Spleen (tissue), 11 donors: ENCODE results near the gene TMEM147. TPM values are rescaled to one million over a fixed set of nuclear protein-coding genes. Genes with fewer than 3 reads are reported as not detected.

Experiments
- DNase-seq: peaks from one replicate; pipeline ENCODE4 v3.0.0-alpha.2; 2020
- H3K27ac ChIP-seq, 8 donors: fragments of 200-600 bp; sonication (generic) in 7 of 8; 1 replicate in 4 of 8; 2 replicates in 4 of 8; pipeline versions ENCODE4 v1.5.0 to v1.8.0; 2016 to 2021; ENCODE audit warnings: inconsistent platforms in 4 of 8, mild to moderate bottlenecking in 4 of 8, moderate library complexity in 1 of 8
- H3K27me3 ChIP-seq, 7 donors: fragments of 200-600 bp; sonication (generic) in 6 of 7; replicated peaks in 1 of 7; 1 replicate in 4 of 7; 2 replicates in 3 of 7; pipeline versions ENCODE4 v1.5.0 to v1.8.0; 2016 to 2021; ENCODE audit warnings: inconsistent platforms in 3 of 7, mild to moderate bottlenecking in 1 of 7
- H3K36me3 ChIP-seq, 6 donors: fragments of 200-600 bp; sonication (generic) in 5 of 6; 1 replicate in 4 of 6; 2 replicates in 2 of 6; pipeline versions ENCODE4 v1.5.0 to v1.8.0; 2016 to 2021; ENCODE audit warnings: inconsistent platforms in 2 of 6
- H3K4me1 ChIP-seq, 6 donors: fragments of 200-600 bp; sonication (generic) in 5 of 6; 1 replicate in 3 of 6; 2 replicates in 3 of 6; pipeline versions ENCODE4 v1.5.0 to v1.8.0; 2016 to 2021; ENCODE audit warnings: inconsistent platforms in 3 of 6
- H3K4me3 ChIP-seq, 8 donors: fragments of 200-600 bp; sonication (generic) in 7 of 8; 1 replicate in 4 of 8; 2 replicates in 4 of 8; pipeline versions ENCODE4 v1.5.0 to v1.8.0; 2016 to 2021; ENCODE audit warnings: inconsistent platforms in 4 of 8, mild to moderate bottlenecking in 4 of 8, moderate library complexity in 2 of 8
- H3K9me3 ChIP-seq, 8 donors: fragments of 200-600 bp; sonication (generic) in 7 of 8; 1 replicate in 4 of 8; 2 replicates in 4 of 8; pipeline versions ENCODE4 v1.5.0 to v1.8.0; 2016 to 2021; ENCODE audit warnings: inconsistent platforms in 4 of 8
- CTCF ChIP-seq, 11 experiments: fragments of 200-600 bp in 7 of 11; fragments of 450-650 bp in 4 of 11; sonication (generic) in 4 of 11; IDR thresholded peaks in 8 of 11; conservative IDR thresholded peaks in 3 of 11; 1 replicate in 7 of 11; 2 replicates in 4 of 11; pipeline versions ENCODE4 v1.4.0 to v1.8.0; 2016 to 2021; ENCODE audit warnings: antibody characterized with exemption in 11 of 11, inconsistent platforms in 4 of 11, mild to moderate bottlenecking in 1 of 11
- POLR2A ChIP-seq, 3 donors: fragments of 450-650 bp; IDR thresholded peaks; one replicate each; pipeline ENCODE4 v1.5.1; 2017; ENCODE audit warnings: antibody characterized with exemption in 3 of 3, mild to moderate bottlenecking in 1 of 3
- POLR2AphosphoS5 ChIP-seq, 3 donors: sonication (generic); formaldehyde crosslinking; IDR thresholded peaks; one replicate each; pipeline ENCODE4 v1.5.1; 2017; ENCODE audit warnings: antibody characterized with exemption in 3 of 3
- WGBS, 5 donors: extraction: QIAGEN DNeasy Blood & Tissue Kit in 3 of 5; methylation state at CpG; one replicate each; pipeline versions ENCODE4 v1.1.5 to v1.1.7; 2013 to 2018; 5-methylcytosine and 5-hydroxymethylcytosine counted together
- intact Hi-C: fragments of 100-400 bp; cut with DNase I; formaldehyde crosslinking; loops from one replicate; pipeline ENCODE4 v1.15.0; 2023; ENCODE audit warnings: low total_unique reads
- polyA plus RNA-seq, 3 donors: library from polyadenylated mRNA; stranded (reverse); fragments of 200-250 nt; gene quantifications; one replicate each; pipeline ENCODE4 v1.2.1, GENCODE V29; 2013
- total RNA-seq, 7 donors: library from RNA; depleted of rRNA in 3 of 7; stranded (reverse); fragments of >200 nt in 3 of 7; fragmentation: NEBNext Ultra II Directional in 4 of 7; extraction: Animal tissue kit (Norgen Biotek cat#: 25700) in 4 of 7; gene quantifications; one replicate each; pipeline versions ENCODE4 v1.1.0 to v1.2.1, GENCODE V29; 2016 to 2021
- donor health status: healthy with polysubstance abuse.
- donor health status: DM: no; HTN: no; CAD: no; lungs with moderate emphysema.
- donor health status: DM: no; HTN: no; CAD: no.
- donor health status: Bipolar disorder and iron deficiency.
- donor health status: healthy.
- donor health status: DM: no; HTN: no; CAD: no.
- donor health status: DM: yes; HTN: yes; CAD: no.

The TMEM147 gene
- total and polyA plus RNA-seq, 10 donors = 47.6 to 88.7 (median 56.3) TPM

GRCh38 chr19:35498984-35499527 lies 46.4 kb upstream of the TMEM147 start:
- TF ChIP-seq POLR2AphosphoS5 (IDR thresholded peaks at IDR 0.05) (no peak), POLR2A (IDR thresholded peaks at IDR 0.05) (no peak)
- intact Hi-C loops = loop anchor here (10.0 kb wide), 1 partner anchor 144 kb away; the partner anchor contains the start of gene FFAR3
- WGBS, 5 donors = 64 to 84% (median 76%) methylated on average over 8 to 9 of the region's 9 CpGs

DNA sequence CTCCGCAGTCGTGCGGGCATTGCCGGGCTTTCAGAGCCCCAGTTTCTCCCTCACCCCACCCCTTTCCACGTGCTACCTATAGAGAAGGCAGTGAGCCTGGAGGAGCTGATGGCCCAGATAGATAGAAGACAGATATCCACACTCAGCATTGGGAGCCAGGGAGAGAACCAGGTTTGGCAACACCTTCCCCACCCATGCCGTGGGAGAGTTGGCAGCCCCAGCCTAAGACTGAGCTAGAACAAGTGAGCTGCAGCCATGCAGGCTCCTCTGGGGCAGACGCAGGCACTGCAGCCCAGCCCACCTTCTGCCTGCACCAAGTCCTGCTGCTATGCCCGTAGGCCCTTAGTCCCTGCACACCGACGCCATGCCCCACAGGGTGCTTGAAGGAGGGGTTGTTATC lies 44.8 kb upstream of the TMEM147 start:
- WGBS, 5 donors = 83 to 91% (median 89%) methylated on average over 9 to 10 of the region's 10 CpGs
- H3K9me3 ChIP-seq = no peaks in the 10 kb centered on the region
- intact Hi-C loops = no loop called here
- peaks cover 0 to 33% (median 0%) of the 10 kb centered on the region in 7 donors for H3K27me3 ChIP-seq
- DNase-seq = no peak
- no peaks in the 10 kb centered on the region for H3K36me3 ChIP-seq
- no peak for TF ChIP-seq POLR2AphosphoS5 (IDR thresholded peaks at IDR 0.05)
- no peak for TF ChIP-seq CTCF (IDR thresholded peaks at IDR 0.05 in 8 of 11, conservative IDR thresholded peaks at IDR 0.05 in 3 of 11)
- no peak for TF ChIP-seq POLR2A (IDR thresholded peaks at IDR 0.05)
- H3K27ac ChIP-seq = no peak overlapping the region
- no peak overlapping the region for H3K4me3 ChIP-seq
- H3K4me1 ChIP-seq = peaks cover 0 to 3% (median 1%) of the 10 kb centered on the region in 6 donors

More at GRCh38 chr19:35498984-35499527, 46.4 kb upstream of the TMEM147 start:
- Histone ChIP-seq H3K27ac (no peak overlapping the region), H3K36me3 (no peaks in the 10 kb centered on the region), H3K27me3 (peaks cover 0 to 36% (median 0%) of the 10 kb centered on the region in 7 donors), H3K4me3 (no peak overlapping the region), H3K4me1 (peaks cover 0 to 11% (median 7%) of the 10 kb centered on the region in 6 donors), H3K9me3 (no peaks in the 10 kb centered on the region)
- DNase-seq = no peak

GRCh38 chr19:35501684-35502083 lies 43.7 kb upstream of the TMEM147 start:
- no peaks in the 10 kb centered on the region for H3K36me3 ChIP-seq
- H3K27ac ChIP-seq = no peak overlapping the region
- DNase-seq = no peak
- intact Hi-C loops = no loop called here
- H3K9me3 ChIP-seq = no peaks in the 10 kb centered on the region
- no peaks in the 10 kb centered on the region for H3K4me1 ChIP-seq
- TF ChIP-seq CTCF (IDR thresholded peaks at IDR 0.05 in 8 of 11, conservative IDR thresholded peaks at IDR 0.05 in 3 of 11) (no peak), POLR2A (IDR thresholded peaks at IDR 0.05) (no peak), POLR2AphosphoS5 (IDR thresholded peaks at IDR 0.05) (no peak)
- H3K4me3 ChIP-seq = no peak overlapping the region
- WGBS, 5 donors = 73 to 85% (median 77%) methylated on average over 15 of the region's 15 CpGs
- peaks cover 0 to 41% (median 0%) of the 10 kb centered on the region in 7 donors for H3K27me3 ChIP-seq

- WGBS, 5 donors = 76 to 87% (median 80%) methylated on average over 4 of the region's 4 CpGs
- intact Hi-C loops = no loop called here
These were observed 42.7 kb upstream of the TMEM147 start for GRCh38 chr19:35502751-35503150.

More at GRCh38 chr19:35502751-35503150, 42.7 kb upstream of the TMEM147 start:
- no peaks in the 10 kb centered on the region for H3K36me3 ChIP-seq
- no peaks in the 10 kb centered on the region for H3K9me3 ChIP-seq
- no peak for TF ChIP-seq POLR2A (IDR thresholded peaks at IDR 0.05)
- TF ChIP-seq CTCF (IDR thresholded peaks at IDR 0.05 in 8 of 11, conservative IDR thresholded peaks at IDR 0.05 in 3 of 11) = no peak
- no peak for TF ChIP-seq POLR2AphosphoS5 (IDR thresholded peaks at IDR 0.05)
- no peak for DNase-seq
- H3K27me3 ChIP-seq = peaks cover 0 to 47% (median 1%) of the 10 kb centered on the region in 7 donors
- H3K27ac ChIP-seq = no peak overlapping the region
- H3K4me1 ChIP-seq = no peaks in the 10 kb centered on the region
- H3K4me3 ChIP-seq = no peak overlapping the region
